HG03342 (cell line): Measurements from ENCODE around the gene LIMS1.
A peak's percentile ranks its signal among the peaks of the same experiment; 100 is the strongest.
"Not testable (repeated sequence)": the region's sequence is repeated elsewhere in the genome, so short reads cannot be mapped to it uniquely, and the experiment has no call there.

ENCODE experiments used
- ATAC-seq: cut with Tn5 transposase; IDR thresholded peaks from one replicate; pipeline ENCODE4 v1.9.1; 2021; ENCODE audit warnings: mild to moderate bottlenecking, moderate library complexity; ENCODE audit not compliant: unreplicated experiment

Gene LIMS1

DNA sequence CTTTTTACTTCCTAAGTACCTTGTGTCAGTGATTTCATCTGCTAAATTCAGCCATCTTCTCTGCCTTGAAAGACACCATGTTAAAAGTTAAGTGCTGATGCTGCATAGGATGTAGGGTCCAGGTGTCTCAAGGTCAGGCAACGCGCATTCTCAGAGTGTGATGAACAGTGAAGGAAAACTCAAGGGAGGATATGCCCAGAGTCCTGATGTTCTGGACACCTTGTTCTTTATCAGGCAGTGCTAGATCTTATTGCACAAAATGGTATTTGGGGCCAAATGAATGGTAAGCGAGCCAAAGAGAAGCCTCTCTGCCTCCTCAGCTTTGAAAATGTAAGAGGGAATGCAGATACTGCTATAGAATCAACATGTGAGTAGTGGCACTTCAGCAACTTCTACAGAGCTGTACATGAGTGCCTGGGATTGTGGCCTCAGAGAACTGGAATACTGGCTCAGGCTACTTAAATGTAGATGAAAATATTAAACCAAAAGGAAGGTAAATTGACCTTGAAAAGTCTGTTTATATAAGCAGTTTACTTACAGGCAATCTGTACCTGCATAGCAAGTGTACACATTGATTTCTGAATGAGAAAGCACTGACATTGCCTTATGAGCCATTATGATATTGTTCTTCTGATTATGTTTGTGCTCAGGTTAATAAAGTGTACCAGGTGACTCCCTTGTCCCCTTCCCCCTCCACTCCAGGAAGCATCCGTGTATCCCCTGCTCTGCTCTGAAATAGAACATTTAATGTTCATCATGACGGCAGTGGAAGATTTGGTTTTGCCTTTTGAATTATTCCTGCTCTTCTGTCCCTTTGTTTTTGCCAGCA lies 98.3 kb downstream of the LIMS1 start:
- ATAC-seq: no peak

GRCh38 chr2:108633409-108633808 lies 99.1 kb downstream of the LIMS1 start:
- ATAC-seq: no peak

- ATAC-seq: no peak
Observed at GRCh38 chr2:108634011-108634410, 99.7 kb downstream of the LIMS1 start.

DNA sequence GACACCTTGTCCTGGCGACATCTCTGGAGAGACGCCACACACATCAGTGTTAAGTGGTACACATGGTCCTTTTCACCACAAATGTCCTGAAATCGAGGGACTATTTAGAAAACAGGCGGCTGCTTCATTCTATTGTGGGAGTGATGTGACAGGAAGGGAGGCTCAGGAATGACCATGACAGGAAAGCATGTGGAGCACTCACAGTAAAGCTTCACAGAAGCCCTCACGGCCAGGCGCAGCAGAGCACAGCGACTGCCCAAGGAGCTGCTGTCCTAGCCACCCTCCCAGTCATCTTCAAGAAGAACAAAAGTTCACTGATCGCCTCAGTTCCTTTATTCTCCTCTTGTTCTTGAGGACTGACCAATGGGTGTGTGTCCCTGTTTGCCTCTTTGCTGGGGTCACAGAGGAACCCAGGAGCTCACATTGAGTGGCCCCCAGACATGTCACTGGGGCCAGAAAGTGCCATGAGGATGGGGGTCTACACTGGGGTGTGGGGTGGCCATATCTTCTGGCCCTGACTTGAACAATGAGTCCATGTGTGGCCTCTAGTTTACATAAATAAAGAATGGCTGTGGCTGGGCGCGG lies 100.4 kb downstream of the LIMS1 start:
- no peak for ATAC-seq

DNA sequence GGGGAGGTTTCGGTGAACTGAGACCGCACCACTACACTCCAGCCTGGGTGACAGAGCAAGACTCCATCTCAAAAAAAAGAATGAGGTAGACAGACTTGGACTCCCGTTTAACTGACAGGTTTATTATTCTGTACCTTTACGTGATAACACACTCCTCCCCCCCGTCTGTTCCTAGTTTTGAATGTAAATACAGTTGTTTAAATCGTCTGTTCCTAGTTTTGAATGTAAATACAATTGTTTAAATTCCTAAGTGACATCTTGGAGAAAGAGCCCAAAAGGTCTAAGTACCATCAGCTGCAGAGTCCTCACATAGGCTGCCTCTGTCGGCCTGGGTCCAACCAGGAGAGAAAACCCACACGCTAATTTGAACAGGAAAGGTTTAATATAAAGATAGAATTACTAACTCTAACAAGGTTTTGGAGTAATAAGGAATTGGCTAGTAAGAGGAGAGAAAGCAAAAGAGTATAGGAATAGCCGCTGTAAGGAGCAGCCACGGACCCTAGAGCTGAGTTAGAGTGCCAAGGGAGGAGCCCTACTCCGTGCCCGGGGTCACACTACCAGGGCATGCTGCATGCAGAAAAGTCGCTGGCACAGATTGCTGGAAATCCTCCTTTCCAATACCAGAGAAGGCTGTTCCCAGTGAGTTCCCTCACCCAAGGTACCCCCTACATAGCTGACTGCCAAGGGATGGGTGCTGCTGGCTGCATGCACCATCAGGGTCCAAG lies 101.5 kb downstream of the LIMS1 start:
- ATAC-seq: no peak

DNA sequence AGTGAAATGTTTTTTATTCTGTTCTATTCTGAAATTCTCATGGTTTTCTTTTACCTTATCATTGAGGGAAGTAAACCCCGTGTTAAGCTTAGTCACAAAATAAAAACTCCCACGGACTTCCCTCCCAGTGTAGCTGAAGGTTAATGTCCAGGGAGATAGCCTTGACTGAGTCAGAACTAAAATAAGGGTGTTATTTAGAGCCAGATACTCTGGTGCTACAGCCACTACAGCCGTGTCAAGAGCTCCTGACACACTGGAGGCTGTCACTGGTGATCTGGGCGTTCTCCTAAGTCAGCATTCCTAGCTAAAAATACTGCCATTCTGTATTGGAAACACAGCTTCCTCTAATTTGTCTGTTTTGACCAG lies 103.0 kb downstream of the LIMS1 start:
- ATAC-seq: no peak

- no peak for ATAC-seq
Observed at GRCh38 chr2:108640731-108641130, 106.5 kb downstream of the LIMS1 start.

- no peak for ATAC-seq
Observed at GRCh38 chr2:108641756-108642155, 107.5 kb downstream of the LIMS1 start.

DNA sequence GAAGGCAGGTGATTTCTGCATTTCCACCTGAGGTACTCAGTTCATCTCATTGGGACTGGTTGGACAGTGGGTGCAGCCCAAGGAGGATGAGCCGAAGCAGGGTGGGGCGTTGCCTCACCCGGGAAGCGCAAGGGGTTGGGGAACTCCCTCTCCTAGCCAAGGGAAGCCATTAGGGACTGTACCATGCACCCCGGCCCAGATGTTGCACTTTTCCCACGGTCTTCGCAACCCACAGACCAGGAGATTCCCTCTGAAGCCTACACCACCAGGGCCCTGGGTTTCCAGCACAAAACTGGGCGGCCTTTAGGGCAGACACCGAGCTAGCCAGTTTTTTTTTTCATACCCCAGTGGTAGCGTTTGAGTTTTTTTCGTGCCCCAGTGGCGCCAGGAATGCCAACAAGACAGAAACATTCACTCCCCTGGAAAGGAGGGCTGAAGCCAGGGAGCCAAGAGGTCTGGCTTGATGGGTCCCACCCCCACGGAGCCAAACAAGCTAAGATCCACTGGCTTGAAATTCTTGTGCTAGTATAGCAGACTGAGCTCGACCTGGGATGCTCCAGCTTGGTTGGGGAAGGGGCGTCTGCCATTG lies 109.1 kb downstream of the LIMS1 start:
- ATAC-seq: no peak

DNA sequence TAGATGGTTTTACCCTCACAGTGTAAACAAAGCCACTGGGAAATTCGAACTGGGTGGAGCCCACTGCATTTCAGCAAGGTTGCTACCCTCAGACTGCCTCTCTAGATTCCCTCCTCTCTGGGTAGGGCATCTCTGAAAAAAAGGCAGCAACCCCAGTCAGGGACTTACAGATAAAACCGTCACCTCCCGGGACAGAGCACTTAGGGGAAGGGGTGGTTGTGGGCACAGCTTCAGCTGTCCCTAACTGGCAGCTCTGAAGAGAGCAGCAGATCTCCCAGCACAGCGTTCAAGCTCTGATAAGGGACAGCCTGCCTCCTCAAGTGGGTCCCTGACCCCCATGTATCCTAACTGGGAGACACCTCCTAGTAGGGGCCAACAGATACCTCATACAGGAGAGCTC lies 109.6 kb downstream of the LIMS1 start:
- not testable (repeated sequence) for ATAC-seq

- ATAC-seq: not testable (repeated sequence)
Observed at GRCh38 chr2:108644446-108644845, 110.2 kb downstream of the LIMS1 start.

GRCh38 chr2:108648796-108649195 lies 114.5 kb downstream of the LIMS1 start:
- ATAC-seq: not testable (repeated sequence)

DNA sequence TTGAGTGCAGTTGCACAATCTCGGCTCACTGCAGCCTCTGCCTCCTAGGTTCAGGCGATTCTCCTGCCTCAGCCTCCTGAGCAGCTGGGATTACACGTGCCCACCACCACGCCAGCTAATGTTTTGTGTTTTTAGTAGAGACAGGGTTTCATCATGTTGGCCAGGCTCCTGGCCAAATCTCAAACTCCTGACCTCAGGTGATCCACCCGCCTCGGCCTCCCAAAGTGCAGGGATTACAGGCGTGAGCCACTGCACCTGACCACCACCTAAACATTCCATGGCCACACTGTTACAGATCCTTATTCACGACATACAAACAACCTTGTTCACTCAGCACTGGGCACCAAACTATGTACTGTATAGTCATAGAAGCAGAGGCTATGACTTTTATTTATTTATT lies 116.2 kb downstream of the LIMS1 start:
- not testable (repeated sequence) for ATAC-seq

DNA sequence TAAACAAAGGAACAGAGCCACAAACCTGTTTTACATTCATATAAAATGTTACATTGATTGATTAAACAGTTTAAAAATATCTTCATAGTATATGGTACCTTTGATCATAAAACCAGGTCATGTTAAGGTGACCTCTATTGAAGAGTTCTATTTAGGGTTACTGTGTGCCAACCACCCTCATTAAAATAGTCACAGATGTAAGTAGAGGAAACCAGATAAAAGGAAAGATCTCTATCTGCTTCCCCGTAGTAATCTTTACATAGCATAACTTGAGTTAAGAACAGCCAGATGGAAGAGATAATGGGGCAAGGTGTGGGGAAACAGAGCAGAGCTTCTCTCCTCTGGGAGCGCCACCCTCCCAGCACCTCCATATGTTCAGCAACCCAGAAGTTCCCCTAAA lies 117.2 kb downstream of the LIMS1 start:
- not testable (repeated sequence) for ATAC-seq

GRCh38 chr2:108652187-108652931 lies 118.1 kb downstream of the LIMS1 start:
- peak; percentile 96 for ATAC-seq

GRCh38 chr2:108653425-108653824 lies 119.2 kb downstream of the LIMS1 start:
- ATAC-seq: not testable (repeated sequence)

DNA sequence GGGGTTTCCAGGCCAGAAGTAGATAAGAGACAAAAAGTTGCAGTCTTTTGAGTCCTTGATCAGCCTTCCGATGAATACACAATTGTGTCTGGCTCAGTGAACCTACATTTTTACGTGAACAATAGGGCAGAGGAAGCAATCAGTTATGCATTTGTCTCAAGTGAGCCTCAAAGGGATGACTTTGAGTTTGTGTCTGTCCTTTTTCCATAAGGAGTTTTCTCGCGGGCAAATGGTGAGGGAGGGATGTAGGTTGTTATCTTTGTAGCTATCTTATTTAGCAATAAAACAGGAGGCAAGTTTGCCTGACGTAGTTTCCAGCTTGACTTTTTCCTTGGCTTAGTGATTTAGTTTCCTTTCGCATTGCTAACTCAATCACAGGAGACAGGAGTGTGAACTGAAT lies 119.6 kb downstream of the LIMS1 start:
- ATAC-seq: not testable (repeated sequence)

DNA sequence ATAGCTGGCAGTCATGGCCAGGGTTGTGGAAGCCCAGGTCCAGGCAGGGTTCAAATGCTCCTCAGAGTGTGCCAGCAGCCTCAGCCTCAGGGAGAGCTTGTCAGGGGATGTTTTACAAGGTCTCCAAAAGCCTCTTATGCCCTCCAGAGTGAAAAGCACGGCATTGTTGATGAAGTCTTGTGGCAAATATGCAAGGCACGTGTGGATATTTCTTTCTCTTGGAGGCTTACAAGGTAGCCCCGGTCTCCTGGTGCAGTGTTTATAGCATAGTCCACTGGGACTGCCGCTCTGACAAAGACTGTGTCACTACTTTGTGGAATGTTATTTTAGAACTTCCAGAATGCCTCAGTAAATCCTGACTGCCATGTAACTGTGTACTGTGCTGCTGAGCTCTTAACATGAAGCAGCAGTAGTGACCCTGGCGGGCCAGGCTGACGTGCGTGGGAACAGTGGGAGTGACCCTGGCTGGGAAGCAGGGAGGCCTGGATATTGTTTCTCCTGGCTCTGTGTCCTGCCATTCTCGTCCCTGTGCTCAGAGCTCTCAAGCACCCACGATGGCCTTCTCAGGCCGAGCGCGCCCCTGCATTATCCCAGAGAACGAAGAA lies 120.4 kb downstream of the LIMS1 start:
- not testable (repeated sequence) for ATAC-seq

GRCh38 chr2:108655270-108655669 lies 121.0 kb downstream of the LIMS1 start:
- ATAC-seq: not testable (repeated sequence)

DNA sequence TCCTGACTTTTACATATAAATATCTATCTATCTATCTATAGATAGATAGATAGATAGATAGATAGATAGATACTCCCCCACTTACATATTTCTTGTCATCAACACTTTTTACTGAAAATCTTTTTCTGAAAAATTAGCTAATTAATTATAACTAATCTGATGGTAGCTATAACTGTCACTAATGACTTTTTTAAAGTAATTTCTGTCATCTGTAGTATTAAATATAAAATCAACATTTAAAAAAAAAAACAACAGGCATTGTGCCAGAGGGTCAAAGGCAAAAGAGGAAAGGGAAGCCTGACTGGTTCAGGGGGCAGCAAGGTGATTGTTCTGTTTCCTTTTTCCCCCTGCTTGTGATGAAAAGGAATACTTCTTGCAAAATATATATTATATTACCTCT lies 122.0 kb downstream of the LIMS1 start:
- not testable (repeated sequence) for ATAC-seq
